ENCODE results near the gene BRPF3. TPM values are rescaled to one million over a fixed set of nuclear protein-coding genes. Genes with fewer than 3 reads are reported as not detected.

BRPF3 gene
- total RNA-seq, 1 donor from 2014 or later, result 19.2 TPM

- DNase-seq (ENCODE audit: low read depth), result no peak
- peaks cover 12% of the 10 kb centered on the region for H3K27me3 ChIP-seq (ENCODE audit: control insufficient read depth, insufficient read depth, low read length)
- H3K36me3 ChIP-seq (ENCODE audit: control insufficient read depth, insufficient read depth, low read length), result no peaks in the 10 kb centered on the region
- no peak overlapping the region for H3K4me3 ChIP-seq (ENCODE audit: low read depth, low read length)
- no peak for TF ChIP-seq CTCF (IDR thresholded peaks at IDR 0.05; ENCODE audit: insufficient read depth, low read length, poor library complexity, severe bottlenecking)
Observed at GRCh38 chr6:36266913-36267644, 70.5 kb downstream of the BRPF3 start.

GRCh38 chr6:36267731-36268477, 71.4 kb downstream of the BRPF3 start:
- no peak for TF ChIP-seq CTCF (IDR thresholded peaks at IDR 0.05; ENCODE audit: insufficient read depth, low read length, poor library complexity, severe bottlenecking)
- DNase-seq (ENCODE audit: low read depth), result no peak
- Histone ChIP-seq H3K27me3 (ENCODE audit: control insufficient read depth, insufficient read depth, low read length) (peaks cover 12% of the 10 kb centered on the region), H3K4me3 (ENCODE audit: low read depth, low read length) (no peak overlapping the region), H3K36me3 (ENCODE audit: control insufficient read depth, insufficient read depth, low read length) (no peaks in the 10 kb centered on the region)

- Histone ChIP-seq H3K36me3 (ENCODE audit: control insufficient read depth, insufficient read depth, low read length) (no peaks in the 10 kb centered on the region), H3K4me3 (ENCODE audit: low read depth, low read length) (no peak overlapping the region), H3K27me3 (ENCODE audit: control insufficient read depth, insufficient read depth, low read length) (peaks cover 12% of the 10 kb centered on the region)
- no peak for TF ChIP-seq CTCF (IDR thresholded peaks at IDR 0.05; ENCODE audit: insufficient read depth, low read length, poor library complexity, severe bottlenecking)
- DNase-seq (ENCODE audit: low read depth), result no peak
Observed at GRCh38 chr6:36268478-36269275, 72.1 kb downstream of the BRPF3 start.

- Histone ChIP-seq H3K4me3 (ENCODE audit: low read depth, low read length) (no peak within 1 kb of the TSS), H3K36me3 (ENCODE audit: control insufficient read depth, insufficient read depth, low read length) (no peaks in the 10 kb centered on the region), H3K27me3 (ENCODE audit: control insufficient read depth, insufficient read depth, low read length) (peaks cover 15% of the 10 kb centered on the region)
- TF ChIP-seq CTCF (IDR thresholded peaks at IDR 0.05; ENCODE audit: insufficient read depth, low read length, poor library complexity, severe bottlenecking), result no peak
- DNase-seq (ENCODE audit: low read depth), result no peak
Observed at GRCh38 chr6:36269834-36270705, 73.5 kb downstream of the BRPF3 start, which contains the start of gene PNPLA1. Gene PNPLA1, plus strand, starts transcription at chr6:36270060. Its CDS starts 400 bp downstream, at chr6:36270460.

- H3K4me3 ChIP-seq (ENCODE audit: low read depth, low read length), result no peak overlapping the region
- peaks cover 15% of the 10 kb centered on the region for H3K27me3 ChIP-seq (ENCODE audit: control insufficient read depth, insufficient read depth, low read length)
- no peak for TF ChIP-seq CTCF (IDR thresholded peaks at IDR 0.05; ENCODE audit: insufficient read depth, low read length, poor library complexity, severe bottlenecking)
- DNase-seq (ENCODE audit: low read depth), result no peak
- no peaks in the 10 kb centered on the region for H3K36me3 ChIP-seq (ENCODE audit: control insufficient read depth, insufficient read depth, low read length)
Observed at GRCh38 chr6:36272234-36272633, 75.7 kb downstream of the BRPF3 start.
